OCI-LY1 (cell line): Measurements from ENCODE around the gene LMNA.

ENCODE experiments used
- CTCF ChIP-seq: fragments of 200-600 bp; sonication (generic), shearing (Covaris generic); IDR thresholded peaks from 2 replicates; pipeline ENCODE4 v1.5.1; 2017; ENCODE audit warnings: mild to moderate bottlenecking, antibody characterized with exemption, low read length, moderate library complexity, mixed read lengths
- EZH2 ChIP-seq: fragments of 200-600 bp; sonication (generic), shearing (Covaris generic); IDR thresholded peaks from 2 replicates; pipeline ENCODE4 v1.8.0; 2017; ENCODE audit warnings: borderline replicate concordance, mixed run types, mild to moderate bottlenecking, antibody characterized with exemption, low read length, moderate library complexity, mixed read lengths

DNA sequence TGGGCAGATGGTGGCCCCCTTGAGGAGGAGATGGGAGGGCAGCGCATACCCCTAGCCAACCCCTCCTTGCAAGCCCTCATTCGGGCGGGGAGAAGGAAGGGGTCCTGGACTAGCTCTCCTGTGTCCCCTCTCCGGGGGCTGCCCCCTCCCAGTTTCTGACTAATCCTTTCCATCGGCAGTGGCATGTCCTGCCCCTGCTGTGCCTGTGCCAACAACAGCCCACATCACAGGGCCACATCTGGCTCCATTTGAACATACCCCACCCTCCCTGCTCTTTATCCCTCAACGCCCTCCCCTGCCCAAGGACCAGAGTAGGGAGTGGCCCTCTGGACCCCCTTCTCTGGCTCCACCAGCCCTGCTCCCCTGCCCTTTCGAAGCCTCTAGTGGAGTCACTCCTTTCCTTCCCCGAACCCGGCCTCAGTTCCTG lies 11.0 kb upstream of the LMNA start:
- TF ChIP-seq CTCF = no peak
- no peak for TF ChIP-seq EZH2
